Natural killer cell (primary cell): ENCODE measurements around the gene CCDC85C. TPM values are rescaled to one million over a fixed set of nuclear protein-coding genes. Genes with fewer than 3 reads are reported as not detected.

ENCODE experiments used
- ATAC-seq, 3 donors: fragments of 150-1000 bp in 2 of 3; fragments of 200-7000 bp in 1 of 3; cut with Tn5 transposase; 1 replicate in 1 of 3; 2 replicates in 2 of 3; pipeline ENCODE4 v1.10.0; 2021; ENCODE audit warnings: mild to moderate bottlenecking in 2 of 3, moderate library complexity in 2 of 3
- DNase-seq, 2 donors: peaks; one replicate each; pipeline versions ENCODE4 v3.0.0 to v3.0.0-alpha.2; 2013 to 2021; ENCODE audit warnings: mixed read lengths in 1 of 2
- H3K27ac ChIP-seq: one replicate; pipeline ENCODE4 v1.5.1; 2013; ENCODE audit warnings: mild to moderate bottlenecking, low read length
- H3K27me3 ChIP-seq: one replicate; pipeline ENCODE4 v1.6.1; 2013; ENCODE audit warnings: low read length; ENCODE audit not compliant: control insufficient read depth, insufficient read depth
- H3K36me3 ChIP-seq: one replicate; pipeline ENCODE4 v1.6.1; 2013; ENCODE audit warnings: low read length; ENCODE audit not compliant: control insufficient read depth, insufficient read depth
- H3K4me1 ChIP-seq: one replicate; pipeline ENCODE4 v1.6.1; 2013; ENCODE audit warnings: low read length; ENCODE audit not compliant: control insufficient read depth, insufficient read depth
- H3K4me3 ChIP-seq: one replicate; pipeline ENCODE4 v1.5.1; 2013; ENCODE audit warnings: low read length
- H3K9me3 ChIP-seq: one replicate; pipeline ENCODE4 v1.6.1; 2013; ENCODE audit warnings: low read length; ENCODE audit not compliant: control insufficient read depth, insufficient read depth
- H3K27ac Mint-ChIP-seq, 2 donors: one replicate each; pipeline ENCODE4 v1.8.0; 2022; ENCODE audit warnings: mild to moderate bottlenecking in 2 of 2, mixed read lengths in 2 of 2, moderate library complexity in 1 of 2
- H3K27me3 Mint-ChIP-seq, 2 donors: one replicate each; pipeline ENCODE4 v1.8.0; 2022; ENCODE audit warnings: low read depth in 2 of 2, mixed read lengths in 2 of 2
- H3K36me3 Mint-ChIP-seq: one replicate; pipeline ENCODE4 v1.8.0; 2022; ENCODE audit warnings: mixed read lengths
- H3K4me1 Mint-ChIP-seq, 2 donors: one replicate each; pipeline ENCODE4 v1.8.0; 2022; ENCODE audit warnings: mixed read lengths in 2 of 2
- H3K4me3 Mint-ChIP-seq: one replicate; pipeline ENCODE4 v1.8.0; 2022; ENCODE audit warnings: mild to moderate bottlenecking, moderate library complexity, mixed read lengths
- H3K9me3 Mint-ChIP-seq, 2 donors: one replicate each; pipeline ENCODE4 v1.8.0; 2022; ENCODE audit warnings: mixed read lengths in 2 of 2
- CTCF ChIP-seq: fragments of 200-600 bp; IDR thresholded peaks from one replicate; pipeline ENCODE4 v1.8.0; 2022; ENCODE audit warnings: antibody characterized with exemption
- WGBS: methylation state at CpG from one replicate; pipeline ENCODE4 v1.1.7; 2013; ENCODE audit warnings: missing lambda C conversion rate; ENCODE audit not compliant: insufficient coverage; 5-methylcytosine and 5-hydroxymethylcytosine counted together
- intact Hi-C: fragments of 100-400 bp; cut with micrococcal nuclease; formaldehyde crosslinking; loops from one replicate; pipeline ENCODE4 v1.14.2; 2022
- total RNA-seq, 4 donors: library from RNA; stranded (reverse); fragments of 120-200 nt in 1 of 4; gene quantifications; one replicate each; pipeline versions ENCODE4 v1.2.3 to v1.2.4, GENCODE V29; 2013 to 2022

Gene CCDC85C
- total RNA-seq, 3 donors from 2014 or later (not counting 1 experiment from before 2014, with no cell fraction given), result 0.73 to 4.3 (median 2.8) TPM

- TF ChIP-seq CTCF, result no peak
- Mint-ChIP-seq H3K4me3 (peak overlapping the region; percentile 73), H3K27ac (peak overlapping the region; percentile 71 to 91), H3K9me3 (no peaks in the 10 kb centered on the region), H3K27me3 (no peaks in the 10 kb centered on the region), H3K4me1 (peaks cover 81 to 86% of the 10 kb centered on the region in 2 donors), H3K36me3 (peaks cover 8% of the 10 kb centered on the region)
- peaks cover 46% of the 10 kb centered on the region for H3K4me1 ChIP-seq
- WGBS, result 88% methylated on average over 2 of the region's 3 CpGs
- peaks cover 27% of the 10 kb centered on the region for H3K36me3 ChIP-seq
- DNase-seq, result no peak
- ATAC-seq, result no peak
- no peaks in the 10 kb centered on the region for H3K9me3 ChIP-seq
- H3K27me3 ChIP-seq, result no peaks in the 10 kb centered on the region
- no peak overlapping the region for H3K4me3 ChIP-seq
- H3K27ac ChIP-seq, result no peak overlapping the region
- intact Hi-C loops, result no loop called here
Observed at GRCh38 chr14:99466758-99467157, 137.2 kb downstream of the CCDC85C start.

DNA sequence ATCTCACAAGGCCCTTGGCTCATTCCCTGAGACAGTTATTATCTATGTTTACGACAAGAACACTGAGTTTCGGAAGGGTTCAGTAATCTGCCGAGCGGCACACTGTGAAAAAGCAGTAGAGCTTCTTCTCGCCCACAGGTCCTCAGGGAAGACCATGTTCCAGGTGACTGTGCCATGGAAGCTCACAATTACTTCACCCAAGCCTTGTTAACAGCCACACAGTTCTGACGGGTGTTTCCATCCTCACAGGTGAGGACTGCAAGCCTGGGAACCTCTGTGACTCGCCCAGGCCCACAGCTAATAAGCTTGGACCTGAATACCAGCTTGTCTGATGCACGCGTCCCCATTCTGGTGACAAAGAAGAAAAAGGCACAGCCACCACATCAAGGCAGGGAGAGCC lies 138.7 kb downstream of the CCDC85C start:
- Histone ChIP-seq H3K27me3 (no peaks in the 10 kb centered on the region), H3K4me1 (peaks cover 44% of the 10 kb centered on the region), H3K27ac (no peak overlapping the region), H3K9me3 (no peaks in the 10 kb centered on the region), H3K36me3 (peaks cover 42% of the 10 kb centered on the region), H3K4me3 (no peak overlapping the region)
- peaks cover 83 to 90% of the 10 kb centered on the region in 2 donors for H3K4me1 Mint-ChIP-seq
- no peaks in the 10 kb centered on the region for H3K27me3 Mint-ChIP-seq
- peaks cover 19% of the 10 kb centered on the region for H3K36me3 Mint-ChIP-seq
- intact Hi-C loops, result no loop called here
- no peak overlapping the region for H3K4me3 Mint-ChIP-seq
- peak overlapping the region in 1 of 2 donors; percentile 91 for H3K27ac Mint-ChIP-seq
- no peaks in the 10 kb centered on the region for H3K9me3 Mint-ChIP-seq
- 92% methylated on average over 9 of the region's 9 CpGs for WGBS
- no peak for TF ChIP-seq CTCF
- DNase-seq (no peak), ATAC-seq (no peak)

- intact Hi-C loops, result no loop called here
- Histone ChIP-seq H3K9me3 (no peaks in the 10 kb centered on the region), H3K36me3 (peaks cover 50% of the 10 kb centered on the region), H3K27me3 (no peaks in the 10 kb centered on the region), H3K4me3 (no peak overlapping the region), H3K4me1 (peaks cover 37% of the 10 kb centered on the region), H3K27ac (peak overlapping the region; percentile 35)
- 75% methylated on average over 4 of the region's 4 CpGs for WGBS
- TF ChIP-seq CTCF, result no peak
- H3K4me3 Mint-ChIP-seq, result peak overlapping the region; percentile 75
- no peaks in the 10 kb centered on the region for H3K27me3 Mint-ChIP-seq
- H3K27ac Mint-ChIP-seq, result peak overlapping the region; percentile 83 to 91
- peaks cover 70 to 79% of the 10 kb centered on the region in 2 donors for H3K4me1 Mint-ChIP-seq
- ATAC-seq (peak; percentile 62 to 80 (median 72)), DNase-seq (no peak)
- no peaks in the 10 kb centered on the region for H3K9me3 Mint-ChIP-seq
- peaks cover 19% of the 10 kb centered on the region for H3K36me3 Mint-ChIP-seq
Observed at GRCh38 chr14:99463974-99464373, 140.0 kb downstream of the CCDC85C start.

GRCh38 chr14:99462210-99462609 lies 141.8 kb downstream of the CCDC85C start:
- peaks cover 62% of the 10 kb centered on the region for H3K36me3 ChIP-seq
- peak in 1 of 3 donors; percentile 27 for ATAC-seq

More at GRCh38 chr14:99462210-99462609, 141.8 kb downstream of the CCDC85C start:
- Histone ChIP-seq H3K27me3 (no peaks in the 10 kb centered on the region), H3K4me1 (peaks cover 20% of the 10 kb centered on the region), H3K4me3 (no peak overlapping the region), H3K9me3 (no peaks in the 10 kb centered on the region), H3K27ac (no peak overlapping the region)
- H3K4me3 Mint-ChIP-seq, result peak overlapping the region; percentile 82
- H3K27me3 Mint-ChIP-seq, result no peaks in the 10 kb centered on the region
- no peaks in the 10 kb centered on the region for H3K9me3 Mint-ChIP-seq
- no peak for TF ChIP-seq CTCF
- 73% methylated on average over 4 of the region's 6 CpGs for WGBS
- H3K27ac Mint-ChIP-seq, result peak overlapping the region; percentile 67 to 91
- DNase-seq, result no peak
- intact Hi-C loops, result no loop called here
- H3K4me1 Mint-ChIP-seq, result peaks cover 53 to 61% of the 10 kb centered on the region in 2 donors
- peaks cover 29% of the 10 kb centered on the region for H3K36me3 Mint-ChIP-seq
